ENCODE data around the gene AGAP1.

- TF ChIP-seq EP300 (conservative IDR thresholded peaks at IDR 0.05; ENCODE audit: poor library complexity, severe bottlenecking): no peak
- TF ChIP-seq CTCF (IDR thresholded peaks at IDR 0.05; ENCODE audit: poor library complexity, severe bottlenecking): no peak
- TF ChIP-seq TAF1 (IDR thresholded peaks at IDR 0.05; ENCODE audit: low read depth): no peak
- TF ChIP-seq EZH2 (IDR thresholded peaks at IDR 0.05; ENCODE audit: borderline replicate concordance, insufficient read depth, low read length, poor library complexity, severe bottlenecking): no peak
- no peak for TF ChIP-seq RAD21 (conservative IDR thresholded peaks at IDR 0.05)
- no peak for TF ChIP-seq POLR2AphosphoS5 (IDR thresholded peaks at IDR 0.05)
- TF ChIP-seq MXI1 (conservative IDR thresholded peaks at IDR 0.05; ENCODE audit: poor library complexity, severe bottlenecking): no peak
- no peak for TF ChIP-seq SMC3 (conservative IDR thresholded peaks at IDR 0.05; ENCODE audit: poor library complexity)
These were observed 194.9 kb downstream of the AGAP1 start for GRCh38 chr2:235688511-235689426.

All from neural cell (in vitro differentiated cells).